Ishikawa (cell line): ENCODE data around the gene SLC27A4.

Experiments
- CEBPB ChIP-seq: IDR thresholded peaks from 2 replicates; pipeline ENCODE4 v1.6.1; 2012
- EGR1 ChIP-seq: IDR thresholded peaks from 2 replicates; pipeline ENCODE4 v1.6.1; 2012
- EP300 ChIP-seq: IDR thresholded peaks from 2 replicates; pipeline ENCODE4 v1.6.1; 2012; ENCODE audit warnings: borderline replicate concordance
- MAX ChIP-seq: IDR thresholded peaks from 2 replicates; pipeline ENCODE4 v1.6.1; 2012
- RAD21 ChIP-seq: IDR thresholded peaks from 2 replicates; pipeline ENCODE4 v1.6.1; 2012; ENCODE audit warnings: low read depth
- REST ChIP-seq: IDR thresholded peaks from 2 replicates; pipeline ENCODE4 v1.6.1; 2012; ENCODE audit warnings: low read depth, mild to moderate bottlenecking
- TAF1 ChIP-seq: IDR thresholded peaks from 2 replicates; pipeline ENCODE4 v1.6.1; 2012; ENCODE audit warnings: low read depth, mild to moderate bottlenecking
- USF1 ChIP-seq: IDR thresholded peaks from 2 replicates; pipeline ENCODE4 v1.6.1; 2012
- YY1 ChIP-seq: IDR thresholded peaks from 2 replicates; pipeline ENCODE4 v1.6.1; 2012; ENCODE audit warnings: low read depth

- TF ChIP-seq YY1 (no peak), EGR1 (no peak), REST (no peak), RAD21 (no peak), TAF1 (no peak), CEBPB (no peak), MAX (no peak), EP300 (no peak), USF1 (no peak)
These were observed 47.2 kb upstream of the SLC27A4 start for GRCh38 chr9:128293091-128293490.
